Transverse colon (tissue), 4 donors: ENCODE data around the gene GGPS1. TPM values are rescaled to one million over a fixed set of nuclear protein-coding genes. Genes with fewer than 3 reads are reported as not detected.

ENCODE experiments used
- DNase-seq: peaks from one replicate; pipeline ENCODE4 v3.0.0-alpha.2; 2019
- H3K27ac ChIP-seq, 4 donors: fragments of 200-600 bp; sonication (generic); 2 replicates each; pipeline ENCODE4 v1.5.1; 2016 to 2018; ENCODE audit warnings: inconsistent platforms in 4 of 4
- H3K27me3 ChIP-seq: fragments of 200-600 bp; sonication (generic); 2 replicates; pipeline ENCODE4 v1.5.1; 2017; ENCODE audit warnings: inconsistent platforms
- H3K36me3 ChIP-seq, 4 donors: fragments of 200-600 bp; sonication (generic); 2 replicates each; pipeline ENCODE4 v1.5.1; 2017 to 2019; ENCODE audit warnings: inconsistent platforms in 4 of 4
- H3K4me1 ChIP-seq, 4 donors: fragments of 200-600 bp; sonication (generic); 2 replicates each; pipeline ENCODE4 v1.5.1; 2017 to 2020; ENCODE audit warnings: inconsistent platforms in 4 of 4
- H3K4me3 ChIP-seq, 4 donors: fragments of 200-600 bp; sonication (generic); 1 replicate in 1 of 4; 2 replicates in 3 of 4; pipeline versions ENCODE4 v1.5.1 to v1.6.1; 2017 to 2019; ENCODE audit warnings: inconsistent platforms in 4 of 4
- H3K9me3 ChIP-seq, 2 donors: fragments of 200-600 bp; sonication (generic); 2 replicates each; pipeline ENCODE4 v1.5.1; 2017 to 2019; ENCODE audit warnings: inconsistent platforms in 2 of 2
- CTCF ChIP-seq, 5 experiments: fragments of 200-600 bp in 3 of 5; fragments of 450-650 bp in 2 of 5; sonication (generic) in 3 of 5; IDR thresholded peaks; 1 replicate in 2 of 5; 2 replicates in 3 of 5; pipeline ENCODE4 v1.5.1; 2016 to 2017; ENCODE audit warnings: antibody characterized with exemption in 5 of 5, inconsistent platforms in 3 of 5, mild to moderate bottlenecking in 2 of 5, moderate library complexity in 1 of 5
- EP300 ChIP-seq: sonication (generic); formaldehyde crosslinking; IDR thresholded peaks from one replicate; pipeline ENCODE4 v1.6.1; 2017; ENCODE audit warnings: antibody characterized with exemption, low read depth
- POLR2A ChIP-seq: fragments of 450-650 bp; IDR thresholded peaks from one replicate; pipeline ENCODE4 v1.6.1; 2016; ENCODE audit warnings: antibody characterized with exemption, mild to moderate bottlenecking, moderate library complexity
- POLR2AphosphoS5 ChIP-seq, 3 donors: sonication (generic); formaldehyde crosslinking; IDR thresholded peaks; one replicate each; pipeline ENCODE4 v1.6.1; 2016; ENCODE audit warnings: antibody characterized with exemption in 3 of 3
- WGBS, 2 donors: methylation state at CpG; one replicate each; pipeline ENCODE4 v1.1.5; 2018; ENCODE audit warnings: low coverage in 1 of 2; 5-methylcytosine and 5-hydroxymethylcytosine counted together
- in situ Hi-C, 4 donors: fragments of 200-750 bp; cut with MboI; loops; one replicate each; pipeline versions ENCODE4 v1.15.0 to v1.15.1; 2017; ENCODE audit warnings: low sequenced_read_pairs in 3 of 4, low pct_ligation_motif_present in 1 of 4, low pct_unique_long_range_greater_than_20kb in 1 of 4
- intact Hi-C: fragments of 100-400 bp; cut with DNase I; formaldehyde crosslinking; loops from one replicate; pipeline ENCODE4 v1.15.1; 2023; ENCODE audit warnings: low total_unique reads
- total RNA-seq, 4 donors: library from RNA; depleted of rRNA; stranded (reverse); fragments of >200 nt; gene quantifications; one replicate each; pipeline ENCODE4 v1.1.0, GENCODE V29; 2016

GGPS1 gene
- total RNA-seq, 4 donors from 2014 or later, result 11.2 to 22.1 (median 16.9) TPM

GRCh38 chr1:235315173-235315572 lies 13.2 kb upstream of the GGPS1 start:
- H3K27ac ChIP-seq, result no peak overlapping the region
- no peak for TF ChIP-seq POLR2AphosphoS5 (IDR thresholded peaks at IDR 0.05)
- no peak for TF ChIP-seq POLR2A
- no peak for TF ChIP-seq EP300
- TF ChIP-seq CTCF (IDR thresholded peaks at IDR 0.05), result no peak
- no peaks in the 10 kb centered on the region for H3K9me3 ChIP-seq
- WGBS, 2 donors, result 95 to 97% methylated on average over 5 of the region's 5 CpGs
- in situ Hi-C loops, result no loop called here
- H3K27me3 ChIP-seq, result no peaks in the 10 kb centered on the region
- no peaks in the 10 kb centered on the region for H3K36me3 ChIP-seq
- intact Hi-C loops, result no loop called here
- H3K4me1 ChIP-seq, result peaks cover 14 to 58% (median 27%) of the 10 kb centered on the region in 4 donors
- H3K4me3 ChIP-seq, result no peak overlapping the region
- DNase-seq, result no peak

- 92 to 93% methylated on average over 4 of the region's 4 CpGs for WGBS, 2 donors
- no peak for DNase-seq
- H3K4me3 ChIP-seq, result no peak overlapping the region
- peaks cover 14 to 52% (median 26%) of the 10 kb centered on the region in 4 donors for H3K4me1 ChIP-seq
- intact Hi-C loops, result no loop called here
- no peaks in the 10 kb centered on the region for H3K36me3 ChIP-seq
- no peaks in the 10 kb centered on the region for H3K9me3 ChIP-seq
- H3K27me3 ChIP-seq, result no peaks in the 10 kb centered on the region
- no peak for TF ChIP-seq CTCF (IDR thresholded peaks at IDR 0.05)
- TF ChIP-seq POLR2AphosphoS5 (IDR thresholded peaks at IDR 0.05), result no peak
- TF ChIP-seq POLR2A, result no peak
- no peak for TF ChIP-seq EP300
- H3K27ac ChIP-seq, result no peak overlapping the region
- in situ Hi-C loops, result no loop called here
Measured at GRCh38 chr1:235315735-235316134, 12.6 kb upstream of the GGPS1 start.

GRCh38 chr1:235317168-235317567 lies 11.2 kb upstream of the GGPS1 start:
- Histone ChIP-seq H3K36me3 (no peaks in the 10 kb centered on the region), H3K4me3 (no peak overlapping the region), H3K9me3 (no peaks in the 10 kb centered on the region), H3K27me3 (no peaks in the 10 kb centered on the region), H3K27ac (no peak overlapping the region), H3K4me1 (peaks cover 14 to 38% (median 26%) of the 10 kb centered on the region in 4 donors)
- TF ChIP-seq POLR2AphosphoS5 (IDR thresholded peaks at IDR 0.05) (no peak), CTCF (IDR thresholded peaks at IDR 0.05) (no peak), EP300 (no peak), POLR2A (no peak)
- DNase-seq, result no peak
- in situ Hi-C loops, result no loop called here
- 44 to 67% methylated on average over 1 of the region's 1 CpG for WGBS, 2 donors
- intact Hi-C loops, result no loop called here

GRCh38 chr1:235319255-235319654 lies 9.1 kb upstream of the GGPS1 start:
- Histone ChIP-seq H3K4me1 (peaks cover 0 to 34% (median 14%) of the 10 kb centered on the region in 4 donors), H3K4me3 (no peak overlapping the region), H3K36me3 (no peaks in the 10 kb centered on the region), H3K27ac (no peak overlapping the region), H3K27me3 (no peaks in the 10 kb centered on the region), H3K9me3 (no peaks in the 10 kb centered on the region)
- TF ChIP-seq CTCF (IDR thresholded peaks at IDR 0.05) (no peak), EP300 (no peak), POLR2A (no peak), POLR2AphosphoS5 (IDR thresholded peaks at IDR 0.05) (no peak)
- intact Hi-C loops (no loop called here), in situ Hi-C loops (no loop called here)
- WGBS, 2 donors, result 95% methylated on average over 2 of the region's 2 CpGs; no CpG with 5 or more reads in 1 of the 2 donors
- DNase-seq, result no peak
